HEK293T (cell line): ENCODE data around the gene PSMA5.

Source experiments
- ARNT ChIP-seq: fragments of 450-650 bp; IDR thresholded peaks from 2 replicates; pipeline ENCODE4 v1.6.1; 2017; ENCODE audit warnings: mild to moderate bottlenecking
- BHLHE40 ChIP-seq: fragments of 450-650 bp; IDR thresholded peaks from 2 replicates; pipeline ENCODE4 v1.6.1; 2016; ENCODE audit warnings: mild to moderate bottlenecking, moderate library complexity, borderline replicate concordance
- ELF4 ChIP-seq: fragments of 450-650 bp; IDR thresholded peaks from 2 replicates; pipeline ENCODE4 v1.6.1; 2017; ENCODE audit warnings: antibody characterized with exemption
- FOXA1 ChIP-seq: fragments of 450-650 bp; IDR thresholded peaks from 2 replicates; pipeline ENCODE4 v1.6.1; 2016; ENCODE audit warnings: mild to moderate bottlenecking
- FOXK2 ChIP-seq: fragments of 450-650 bp; IDR thresholded peaks from 2 replicates; pipeline ENCODE4 v1.6.1; 2016; ENCODE audit warnings: mild to moderate bottlenecking
- FOXM1 ChIP-seq: fragments of 450-650 bp; IDR thresholded peaks from 2 replicates; pipeline ENCODE4 v1.6.1; 2017; ENCODE audit warnings: mild to moderate bottlenecking, borderline replicate concordance
- HDGF ChIP-seq: fragments of 450-650 bp; IDR thresholded peaks from 2 replicates; pipeline ENCODE4 v1.6.1; 2017; ENCODE audit warnings: antibody characterized with exemption, borderline replicate concordance
- L3MBTL2 ChIP-seq: fragments of 450-650 bp; conservative IDR thresholded peaks from 2 replicates; pipeline ENCODE4 v1.6.1; 2016; ENCODE audit warnings: mild to moderate bottlenecking
- NFRKB ChIP-seq: fragments of 450-650 bp; IDR thresholded peaks from 2 replicates; pipeline ENCODE4 v1.6.1; 2016; ENCODE audit warnings: mild to moderate bottlenecking, moderate library complexity
- SP1 ChIP-seq: fragments of 450-650 bp; IDR thresholded peaks from 2 replicates; pipeline ENCODE4 v1.6.1; 2017
- SUZ12 ChIP-seq: fragments of 450-650 bp; IDR thresholded peaks from 2 replicates; pipeline ENCODE4 v1.6.1; 2016; ENCODE audit warnings: mild to moderate bottlenecking
- ZNF384 ChIP-seq: fragments of 450-650 bp; IDR thresholded peaks from 2 replicates; pipeline ENCODE4 v1.6.1; 2016
- TF ChIP-seq, protein P1 (sequence below): fragments of 450-650 bp; IDR thresholded peaks from 2 replicates; pipeline ENCODE4 v1.6.1; 2016

DNA sequence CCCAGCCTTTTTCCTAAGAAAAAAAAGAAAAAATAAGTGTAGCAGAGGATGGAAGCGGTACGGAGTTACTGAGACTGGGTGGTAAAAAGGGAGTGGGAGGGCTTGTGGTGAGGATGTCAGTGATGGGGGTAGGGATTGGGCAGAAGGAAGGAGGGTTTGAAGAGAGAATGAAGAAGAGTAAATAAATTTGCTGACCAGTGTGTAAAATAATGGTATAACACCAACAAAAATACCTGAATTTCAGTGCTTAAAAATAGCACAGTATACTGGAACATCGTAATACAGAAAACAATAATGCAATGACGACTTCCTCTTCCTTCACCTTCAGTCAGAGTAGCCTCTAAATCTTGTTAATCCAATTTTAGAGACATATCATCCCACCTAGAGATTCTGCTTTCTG, 21.3 kb upstream of the PSMA5 start:
- no peak for TF ChIP-seq SP1
- TF ChIP-seq SUZ12 = no peak
- no peak for TF ChIP-seq NFRKB
- no peak for TF ChIP-seq BHLHE40
- TF ChIP-seq FOXA1 = no peak
- no peak for TF ChIP-seq ZNF384
- no peak for TF ChIP-seq L3MBTL2
- no peak for TF ChIP-seq FOXK2
- no peak for TF ChIP-seq FOXM1
- TF ChIP-seq, protein P1, sequence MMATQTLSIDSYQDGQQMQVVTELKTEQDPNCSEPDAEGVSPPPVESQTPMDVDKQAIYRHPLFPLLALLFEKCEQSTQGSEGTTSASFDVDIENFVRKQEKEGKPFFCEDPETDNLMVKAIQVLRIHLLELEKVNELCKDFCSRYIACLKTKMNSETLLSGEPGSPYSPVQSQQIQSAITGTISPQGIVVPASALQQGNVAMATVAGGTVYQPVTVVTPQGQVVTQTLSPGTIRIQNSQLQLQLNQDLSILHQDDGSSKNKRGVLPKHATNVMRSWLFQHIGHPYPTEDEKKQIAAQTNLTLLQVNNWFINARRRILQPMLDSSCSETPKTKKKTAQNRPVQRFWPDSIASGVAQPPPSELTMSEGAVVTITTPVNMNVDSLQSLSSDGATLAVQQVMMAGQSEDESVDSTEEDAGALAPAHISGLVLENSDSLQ = no peak
- no peak for TF ChIP-seq ELF4
- TF ChIP-seq HDGF = no peak
- TF ChIP-seq ARNT = no peak
